Breast epithelium (tissue), 3 donors: ENCODE results near the gene ZNF750.

Source experiments
- POLR2A ChIP-seq: fragments of 450-650 bp; IDR thresholded peaks from one replicate; pipeline ENCODE4 v1.6.1; 2016; ENCODE audit warnings: antibody characterized with exemption, mild to moderate bottlenecking, moderate library complexity
- POLR2AphosphoS5 ChIP-seq, 3 donors: sonication (generic); formaldehyde crosslinking; IDR thresholded peaks; one replicate each; pipeline ENCODE4 v1.6.1; 2017; ENCODE audit warnings: antibody characterized with exemption in 3 of 3

DNA sequence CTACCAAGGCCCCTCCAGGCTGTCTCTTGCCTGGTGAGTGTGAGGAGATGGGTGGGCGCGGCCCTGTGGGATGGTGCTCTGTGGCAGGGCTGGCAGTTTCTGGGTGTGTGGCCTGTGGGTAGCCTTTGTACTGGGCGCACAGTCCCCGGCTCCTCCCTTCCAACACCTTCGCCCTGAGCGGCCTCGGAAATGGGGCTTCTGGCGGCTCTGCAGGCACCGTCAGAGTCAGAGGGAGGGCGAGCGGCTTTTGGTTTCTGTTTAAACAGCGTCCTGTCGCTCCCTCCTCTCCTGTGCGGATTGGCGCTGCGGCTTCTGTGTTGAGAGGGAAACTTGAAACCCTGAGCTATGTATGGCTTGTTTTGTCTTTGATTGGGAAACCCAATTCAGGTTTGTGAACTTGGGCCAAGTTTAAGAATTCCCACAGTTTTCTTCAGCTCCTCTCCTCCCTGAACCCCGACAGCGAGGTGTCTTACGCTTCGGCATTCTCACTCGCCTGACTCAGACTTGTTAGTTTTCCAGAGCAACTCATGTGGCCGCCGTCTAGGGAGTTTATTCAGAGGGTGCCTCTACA lies 8.3 kb upstream of the ZNF750 start:
- TF ChIP-seq POLR2AphosphoS5 (IDR thresholded peaks at IDR 0.05) (peak in 1 of 3 donors; percentile 10), POLR2A (no peak)
